Testis (tissue), 2 donors: Measurements from ENCODE around the gene TSC22D1.

Experiments used
- CTCF ChIP-seq, 3 experiments: fragments of 450-650 bp in 2 of 3; fragments of 200-600 bp in 1 of 3; sonication (generic) in 1 of 3; IDR thresholded peaks; one replicate each; pipeline ENCODE4 v1.5.1; 2016 to 2019; ENCODE audit warnings: antibody characterized with exemption in 3 of 3, mild to moderate bottlenecking in 2 of 3, moderate library complexity in 1 of 3
- POLR2A ChIP-seq: fragments of 450-650 bp; IDR thresholded peaks from one replicate; pipeline ENCODE4 v1.6.1; 2017; ENCODE audit warnings: antibody characterized with exemption, mild to moderate bottlenecking, moderate library complexity

DNA sequence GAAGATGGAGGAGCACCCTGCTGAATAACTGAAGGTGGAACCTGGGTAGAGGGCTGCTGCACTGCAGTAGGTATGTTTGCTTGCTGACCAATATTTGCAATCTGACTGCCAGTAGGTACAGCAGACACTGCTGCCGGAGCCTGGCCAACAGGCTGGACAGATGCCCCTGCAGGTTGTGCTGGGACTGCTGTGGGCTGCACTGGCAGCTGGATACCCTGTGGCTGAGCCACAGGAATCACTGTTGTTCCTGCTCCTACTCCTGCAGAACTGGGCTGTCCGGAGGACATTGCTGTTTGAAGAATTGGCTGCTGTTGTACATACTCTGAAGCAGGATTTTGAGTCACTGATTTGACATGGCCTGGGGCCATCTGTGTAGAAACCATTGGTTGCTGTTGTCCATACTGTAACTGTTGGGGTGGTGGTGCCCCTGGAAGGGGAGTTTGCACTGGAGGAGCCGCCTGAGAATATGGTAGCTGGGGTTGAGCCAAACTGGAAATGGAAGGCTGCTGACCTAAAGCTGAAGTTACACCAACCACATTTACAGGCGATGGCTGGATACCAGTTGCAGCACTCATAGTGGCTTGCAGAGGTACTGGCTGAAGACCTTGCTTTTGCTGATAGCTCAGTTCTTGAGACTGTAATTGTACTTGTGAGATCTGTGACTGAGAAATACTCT lies 2.2 kb downstream of the TSC22D1 start:
- TF ChIP-seq CTCF (IDR thresholded peaks at IDR 0.05) (peak in 2 of 3 experiments; percentile 19 to 20), POLR2A (no peak)
